ENCODE data around the gene MYH13. TPM values are rescaled to one million over a fixed set of nuclear protein-coding genes. Genes with fewer than 3 reads are reported as not detected.

The MYH13 gene
- total and polyA plus RNA-seq, 9 donors: not detected

- no peak for DNase-seq
- Histone ChIP-seq H3K27ac (no peak overlapping the region), H3K27me3 (no peaks in the 10 kb centered on the region), H3K9me3 (no peaks in the 10 kb centered on the region), H3K4me1 (ENCODE audit: insufficient read depth) (no peaks in the 10 kb centered on the region), H3K4me3 (no peak overlapping the region), H3K36me3 (no peaks in the 10 kb centered on the region)
- TF ChIP-seq EP300 (IDR thresholded peaks at IDR 0.05): no peak
- no peak for TF ChIP-seq POLR2A (IDR thresholded peaks at IDR 0.05)
- no peak for TF ChIP-seq CTCF (IDR thresholded peaks at IDR 0.05)
- 93% methylated on average over 44 of the region's 44 CpGs for WGBS, 3 donors
- intact Hi-C loops (cut with DNase I): no loop called here
These were observed 63.5 kb downstream of the MYH13 start for GRCh38 chr17:10309003-10309974.

GRCh38 chr17:10306585-10306984, 66.2 kb downstream of the MYH13 start:
- intact Hi-C loops (cut with DNase I): no loop called here
- DNase-seq: no peak
- Histone ChIP-seq H3K27me3 (no peaks in the 10 kb centered on the region), H3K27ac (no peak overlapping the region), H3K36me3 (no peaks in the 10 kb centered on the region), H3K4me3 (no peak overlapping the region), H3K9me3 (no peaks in the 10 kb centered on the region), H3K4me1 (ENCODE audit: insufficient read depth) (no peaks in the 10 kb centered on the region)
- WGBS, 3 donors: 74 to 88% (median 79%) methylated on average over 5 of the region's 5 CpGs
- TF ChIP-seq POLR2A (IDR thresholded peaks at IDR 0.05) (no peak), CTCF (IDR thresholded peaks at IDR 0.05) (no peak), EP300 (IDR thresholded peaks at IDR 0.05) (no peak)

- Histone ChIP-seq H3K27ac (no peak overlapping the region), H3K36me3 (no peaks in the 10 kb centered on the region), H3K27me3 (no peaks in the 10 kb centered on the region), H3K9me3 (no peaks in the 10 kb centered on the region), H3K4me3 (no peak overlapping the region), H3K4me1 (ENCODE audit: insufficient read depth) (no peaks in the 10 kb centered on the region)
- no peak for DNase-seq
- no peak for TF ChIP-seq POLR2A (IDR thresholded peaks at IDR 0.05)
- TF ChIP-seq EP300 (IDR thresholded peaks at IDR 0.05): no peak
- TF ChIP-seq CTCF (IDR thresholded peaks at IDR 0.05): no peak
- intact Hi-C loops (cut with DNase I): no loop called here
- WGBS, 3 donors: 30 to 41% (median 33%) methylated on average over 3 of the region's 3 CpGs
These were observed 67.4 kb downstream of the MYH13 start for GRCh38 chr17:10305398-10305797.

- WGBS, 3 donors: 77 to 85% (median 84%) methylated on average over 4 of the region's 4 CpGs
- TF ChIP-seq POLR2A (IDR thresholded peaks at IDR 0.05): no peak
- no peak for TF ChIP-seq EP300 (IDR thresholded peaks at IDR 0.05)
- TF ChIP-seq CTCF (IDR thresholded peaks at IDR 0.05): no peak
- no peaks in the 10 kb centered on the region for H3K27me3 ChIP-seq
- no peak for DNase-seq
- H3K4me3 ChIP-seq: no peak overlapping the region
- H3K9me3 ChIP-seq: no peaks in the 10 kb centered on the region
- no peaks in the 10 kb centered on the region for H3K36me3 ChIP-seq
- no peaks in the 10 kb centered on the region for H3K4me1 ChIP-seq (ENCODE audit: insufficient read depth)
- no peak overlapping the region for H3K27ac ChIP-seq
- intact Hi-C loops (cut with DNase I): no loop called here
These were observed 68.0 kb downstream of the MYH13 start for GRCh38 chr17:10304758-10305300.
